ENCODE measurements around the gene SPATA9.

Gene SPATA9

DNA sequence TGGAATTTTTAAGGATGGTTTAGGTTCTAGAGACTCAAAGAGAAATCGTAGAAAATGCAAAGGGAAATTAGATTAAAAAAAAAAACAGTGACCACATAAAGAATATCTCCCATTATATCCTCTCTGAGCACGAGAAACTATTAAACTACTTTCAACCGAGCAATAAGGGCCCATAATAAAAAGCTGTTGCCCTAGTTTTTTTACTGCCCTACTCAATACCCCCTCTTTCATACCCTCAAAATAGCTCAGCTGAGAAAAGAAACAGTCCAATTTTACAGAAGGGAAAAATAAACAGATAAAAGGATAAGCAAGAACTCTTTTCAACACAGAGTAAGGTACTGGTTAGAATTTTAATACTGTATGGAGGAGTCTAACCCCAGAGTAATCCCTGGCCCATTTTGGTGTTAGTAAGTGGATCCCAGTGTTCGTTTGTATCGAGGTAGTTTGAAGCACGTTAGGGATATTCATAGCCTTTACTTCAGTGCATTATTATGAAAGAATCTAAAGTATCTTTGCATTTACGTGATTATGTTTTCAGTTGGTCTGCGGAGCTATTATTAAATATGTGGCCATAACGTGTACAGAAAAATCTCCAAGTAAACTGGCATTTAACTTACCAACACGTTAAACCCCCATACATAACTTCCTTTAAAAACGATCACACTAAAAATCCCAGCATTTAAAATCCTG is 47.4 kb upstream of the SPATA9 start:
- Histone ChIP-seq H3K36me3 (ENCODE audit: control insufficient read depth, low read length) (no peaks in the 10 kb centered on the region), H3K4me1 (ENCODE audit: control insufficient read depth, low read length) (peaks cover 6% of the 10 kb centered on the region; the same call in 1 of the 2 replicates), H3K9me3 (ENCODE audit: control insufficient read depth, insufficient read depth, low read length) (no peaks in the 10 kb centered on the region), H3K27me3 (ENCODE audit: control insufficient read depth, low read length) (peaks cover 75% of the 10 kb centered on the region), H3K4me3 (ENCODE audit: low read length) (no peak overlapping the region), H3K4me2 (ENCODE audit: low read length) (no peak overlapping the region), H3K27ac (ENCODE audit: low read depth, low read length) (no peak overlapping the region), H3K9me2 (replicated peaks; ENCODE audit: control insufficient read depth, low read length) (no peaks in the 10 kb centered on the region), H4K20me1 (ENCODE audit: control insufficient read depth, insufficient read depth, low read depth, low read length) (no peaks in the 10 kb centered on the region), H3K79me2 (ENCODE audit: control insufficient read depth, low read length) (no peaks in the 10 kb centered on the region), H3F3A (ENCODE audit: control insufficient read depth, insufficient read depth) (no peaks in the 10 kb centered on the region)
- no peak for TF ChIP-seq EZH2phosphoT487 (IDR thresholded peaks at IDR 0.05; ENCODE audit: borderline replicate concordance, low read length)

DNA sequence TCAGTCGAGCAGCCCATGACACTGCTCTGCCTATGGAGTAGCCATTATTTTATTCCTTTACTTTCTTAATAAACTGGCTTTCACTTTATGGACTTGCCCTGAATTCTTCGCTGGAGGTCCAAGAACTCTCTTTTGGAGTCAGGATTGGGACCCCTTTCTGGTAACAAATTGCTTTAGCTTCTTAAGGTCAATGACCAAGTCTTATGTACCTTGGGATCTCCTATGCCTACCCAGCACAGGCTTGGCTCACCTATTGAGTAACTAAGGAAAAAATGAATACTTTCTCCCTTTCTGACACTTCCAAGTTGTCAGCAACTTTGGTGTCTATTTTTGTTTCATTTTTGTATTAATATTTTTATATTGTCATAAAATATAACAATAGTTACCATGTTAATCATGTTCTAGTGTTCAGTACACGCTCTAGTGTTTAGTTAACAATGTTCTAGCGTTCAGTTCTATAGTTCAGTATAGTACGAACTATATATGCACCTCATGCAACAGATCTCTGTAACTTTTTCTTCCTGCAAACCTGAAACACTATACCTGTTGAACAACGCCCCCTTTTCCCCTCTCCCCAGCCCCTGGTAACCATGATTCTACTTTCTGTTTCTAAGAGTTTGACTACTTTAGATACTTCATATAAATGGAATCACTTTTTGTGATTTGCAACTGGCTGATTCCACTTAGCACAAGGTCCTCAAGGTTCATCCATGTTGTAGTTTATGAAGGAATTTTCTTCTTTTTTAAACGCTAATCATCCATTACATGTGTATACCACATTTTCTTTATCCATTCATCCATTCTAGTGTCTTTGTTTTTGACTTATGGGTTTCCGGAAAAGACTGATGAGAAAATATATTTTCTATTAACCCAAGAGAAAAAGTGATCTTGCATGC is 46.6 kb upstream of the SPATA9 start:
- Histone ChIP-seq H3K27ac (ENCODE audit: low read depth, low read length) (no peak overlapping the region), H4K20me1 (ENCODE audit: control insufficient read depth, insufficient read depth, low read depth, low read length) (no peaks in the 10 kb centered on the region), H3K27me3 (ENCODE audit: control insufficient read depth, low read length) (peaks cover 69% of the 10 kb centered on the region), H3K79me2 (ENCODE audit: control insufficient read depth, low read length) (no peaks in the 10 kb centered on the region), H3K4me2 (ENCODE audit: low read length) (no peak overlapping the region), H3K9me3 (ENCODE audit: control insufficient read depth, insufficient read depth, low read length) (no peaks in the 10 kb centered on the region), H3K9me2 (replicated peaks; ENCODE audit: control insufficient read depth, low read length) (no peaks in the 10 kb centered on the region), H3F3A (ENCODE audit: control insufficient read depth, insufficient read depth) (no peaks in the 10 kb centered on the region), H3K4me3 (ENCODE audit: low read length) (no peak overlapping the region), H3K4me1 (ENCODE audit: control insufficient read depth, low read length) (peaks cover 6% of the 10 kb centered on the region; the same call in 1 of the 2 replicates), H3K36me3 (ENCODE audit: control insufficient read depth, low read length) (no peaks in the 10 kb centered on the region)
- TF ChIP-seq, protein P1, sequence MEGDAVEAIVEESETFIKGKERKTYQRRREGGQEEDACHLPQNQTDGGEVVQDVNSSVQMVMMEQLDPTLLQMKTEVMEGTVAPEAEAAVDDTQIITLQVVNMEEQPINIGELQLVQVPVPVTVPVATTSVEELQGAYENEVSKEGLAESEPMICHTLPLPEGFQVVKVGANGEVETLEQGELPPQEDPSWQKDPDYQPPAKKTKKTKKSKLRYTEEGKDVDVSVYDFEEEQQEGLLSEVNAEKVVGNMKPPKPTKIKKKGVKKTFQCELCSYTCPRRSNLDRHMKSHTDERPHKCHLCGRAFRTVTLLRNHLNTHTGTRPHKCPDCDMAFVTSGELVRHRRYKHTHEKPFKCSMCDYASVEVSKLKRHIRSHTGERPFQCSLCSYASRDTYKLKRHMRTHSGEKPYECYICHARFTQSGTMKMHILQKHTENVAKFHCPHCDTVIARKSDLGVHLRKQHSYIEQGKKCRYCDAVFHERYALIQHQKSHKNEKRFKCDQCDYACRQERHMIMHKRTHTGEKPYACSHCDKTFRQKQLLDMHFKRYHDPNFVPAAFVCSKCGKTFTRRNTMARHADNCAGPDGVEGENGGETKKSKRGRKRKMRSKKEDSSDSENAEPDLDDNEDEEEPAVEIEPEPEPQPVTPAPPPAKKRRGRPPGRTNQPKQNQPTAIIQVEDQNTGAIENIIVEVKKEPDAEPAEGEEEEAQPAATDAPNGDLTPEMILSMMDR (IDR thresholded peaks at IDR 0.05; ENCODE audit: low read depth, low read length, poor library complexity, severe bottlenecking), result no peak
- TF ChIP-seq EZH2phosphoT487 (IDR thresholded peaks at IDR 0.05; ENCODE audit: borderline replicate concordance, low read length), result no peak

DNA sequence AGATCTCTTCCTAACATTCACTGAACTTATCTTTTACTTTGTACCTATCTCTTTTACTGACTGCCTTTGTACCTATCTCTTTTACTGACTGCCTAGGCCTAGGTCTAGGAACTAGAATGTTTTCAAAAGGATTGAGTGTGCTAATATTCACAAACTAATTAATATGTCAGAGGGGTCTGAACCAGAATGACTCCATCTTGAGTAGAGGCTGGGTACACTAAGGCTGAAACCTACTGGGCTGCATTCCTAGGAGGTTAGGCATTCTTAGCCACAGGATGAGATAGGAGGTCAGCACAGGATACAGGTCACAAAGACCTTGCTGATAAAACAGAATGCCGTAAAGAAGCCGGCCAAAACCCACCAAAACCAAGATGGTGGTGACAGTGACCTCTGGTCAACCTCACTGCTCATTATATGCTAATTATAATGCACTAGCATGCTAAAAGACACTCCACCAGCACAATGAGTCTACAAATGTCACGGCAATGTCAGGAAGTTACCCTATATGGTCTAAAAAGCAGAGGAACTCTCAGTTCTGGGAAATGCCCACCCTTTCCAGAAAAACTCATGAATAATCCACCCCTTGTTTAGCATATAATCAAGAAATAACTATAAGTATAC is 45.8 kb upstream of the SPATA9 start:
- Histone ChIP-seq H3K27ac (ENCODE audit: low read depth, low read length) (no peak overlapping the region), H4K20me1 (ENCODE audit: control insufficient read depth, insufficient read depth, low read depth, low read length) (no peaks in the 10 kb centered on the region), H3F3A (ENCODE audit: control insufficient read depth, insufficient read depth) (no peaks in the 10 kb centered on the region), H3K9me3 (ENCODE audit: control insufficient read depth, insufficient read depth, low read length) (no peaks in the 10 kb centered on the region), H3K4me2 (ENCODE audit: low read length) (no peak overlapping the region), H3K36me3 (ENCODE audit: control insufficient read depth, low read length) (no peaks in the 10 kb centered on the region), H3K4me3 (ENCODE audit: low read length) (no peak overlapping the region), H3K9me2 (replicated peaks; ENCODE audit: control insufficient read depth, low read length) (no peaks in the 10 kb centered on the region), H3K4me1 (ENCODE audit: control insufficient read depth, low read length) (peaks cover 6% of the 10 kb centered on the region; the same call in 1 of the 2 replicates), H3K79me2 (ENCODE audit: control insufficient read depth, low read length) (no peaks in the 10 kb centered on the region), H3K27me3 (ENCODE audit: control insufficient read depth, low read length) (peaks cover 62% of the 10 kb centered on the region)
- no peak for TF ChIP-seq EZH2phosphoT487 (IDR thresholded peaks at IDR 0.05; ENCODE audit: borderline replicate concordance, low read length)
- TF ChIP-seq, protein P1 (IDR thresholded peaks at IDR 0.05; ENCODE audit: low read depth, low read length, poor library complexity, severe bottlenecking), result no peak
